SIG-M5 treated with dmso at 0.1 percent for 504 hours (cell line): ENCODE data around the gene KIAA1671.
A peak's percentile ranks its signal among the peaks of the same experiment; 100 is the strongest.
"Not testable (repeated sequence)": the region's sequence is repeated elsewhere in the genome, so short reads cannot be mapped to it uniquely, and the experiment has no call there.

Experiments
- DNase-seq: peaks from one replicate; lab custom pipeline; 2025; ENCODE audit not compliant: unreplicated experiment; lab: John Stamatoyannopoulos, UW

Gene KIAA1671

DNA sequence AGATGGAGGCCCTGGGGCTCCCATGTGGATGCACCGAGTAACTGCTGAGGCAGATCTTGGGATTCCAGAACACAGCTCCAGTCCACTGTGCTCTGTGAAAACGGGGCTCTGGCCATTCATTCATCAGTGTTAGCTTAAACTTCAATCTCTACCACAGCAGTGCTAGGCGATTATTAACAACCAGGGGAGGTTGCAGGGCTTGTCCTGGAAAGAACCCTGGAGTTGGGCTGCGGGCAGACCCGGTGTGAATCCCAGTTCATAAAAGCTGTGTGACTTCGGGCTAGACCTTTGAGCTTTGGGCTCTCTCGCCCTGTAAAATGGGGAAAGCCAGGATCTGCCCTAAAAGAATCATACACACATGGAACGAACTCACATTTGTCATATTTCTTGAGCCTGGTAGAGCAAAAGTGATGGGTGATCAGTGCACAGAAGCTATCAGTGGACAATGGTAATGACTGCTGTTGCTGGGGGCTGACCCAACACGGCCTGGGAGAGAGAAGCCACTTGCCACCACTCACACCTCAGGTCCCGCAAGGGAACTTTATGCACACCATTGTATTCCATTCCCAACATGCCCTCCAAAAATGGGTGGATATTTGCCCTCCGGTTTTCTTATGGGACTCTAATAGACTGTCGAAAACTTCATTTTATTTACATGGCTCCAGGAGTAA, 231.6 kb downstream of the KIAA1671 start:
- DNase-seq = no peak

DNA sequence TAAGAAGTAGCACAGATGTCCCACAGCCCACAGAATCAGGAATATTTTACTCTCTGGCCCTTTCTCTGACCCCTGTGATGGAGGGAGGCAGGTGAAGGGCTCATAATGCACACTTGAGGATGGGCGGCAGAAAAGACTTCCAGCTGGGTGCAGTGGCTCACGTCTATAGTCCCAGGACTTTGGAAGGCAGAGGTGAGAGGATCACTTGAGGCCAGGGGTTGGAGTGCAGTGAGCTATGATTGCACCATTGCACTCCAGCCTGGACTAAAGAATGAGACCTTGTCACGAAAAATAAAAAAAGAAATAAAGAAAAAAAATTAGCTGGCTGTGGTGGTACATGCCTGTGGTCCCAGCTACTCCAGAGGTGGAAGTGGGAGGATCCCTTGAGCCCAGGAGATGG, 233.6 kb downstream of the KIAA1671 start:
- DNase-seq = no peak

DNA sequence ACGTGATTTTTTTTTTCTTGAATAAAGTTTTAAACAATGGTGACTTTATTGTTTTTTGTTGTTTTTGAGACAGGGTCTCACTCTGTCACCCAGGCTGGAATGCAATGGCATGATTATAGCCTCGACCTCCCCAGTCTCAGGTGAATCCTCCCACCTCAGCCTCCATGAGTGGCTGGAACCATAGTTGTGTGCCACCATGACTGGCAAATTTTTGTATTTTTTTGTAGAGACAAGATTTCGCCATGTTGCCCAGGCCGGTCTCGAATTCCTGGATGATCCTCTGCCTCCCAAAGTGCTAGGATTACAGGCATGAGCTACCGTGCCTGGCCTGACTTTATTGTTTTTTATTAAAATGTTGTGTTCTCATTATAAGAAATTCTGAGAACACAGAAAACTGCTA, 235.0 kb downstream of the KIAA1671 start:
- DNase-seq = no peak

DNA sequence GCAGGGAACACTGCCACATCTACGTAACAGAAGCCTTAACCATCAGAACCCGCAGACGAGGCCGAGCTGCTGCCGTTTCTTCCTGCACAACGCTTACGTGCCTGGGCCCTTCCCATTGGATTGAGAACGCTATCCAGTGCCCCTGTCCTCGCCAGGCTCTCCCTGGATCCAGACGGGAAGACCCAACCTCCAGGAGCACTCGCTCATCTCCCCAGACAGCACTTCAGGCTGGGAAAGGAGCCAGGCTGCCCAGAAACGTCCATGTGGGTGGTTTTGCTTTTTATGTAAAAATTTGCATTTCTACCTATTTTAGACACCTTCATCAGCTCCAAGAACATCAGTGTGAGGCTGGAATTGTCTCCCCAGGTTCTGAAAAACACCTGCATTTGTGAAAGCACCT, 239.9 kb downstream of the KIAA1671 start:
- no peak for DNase-seq

DNA sequence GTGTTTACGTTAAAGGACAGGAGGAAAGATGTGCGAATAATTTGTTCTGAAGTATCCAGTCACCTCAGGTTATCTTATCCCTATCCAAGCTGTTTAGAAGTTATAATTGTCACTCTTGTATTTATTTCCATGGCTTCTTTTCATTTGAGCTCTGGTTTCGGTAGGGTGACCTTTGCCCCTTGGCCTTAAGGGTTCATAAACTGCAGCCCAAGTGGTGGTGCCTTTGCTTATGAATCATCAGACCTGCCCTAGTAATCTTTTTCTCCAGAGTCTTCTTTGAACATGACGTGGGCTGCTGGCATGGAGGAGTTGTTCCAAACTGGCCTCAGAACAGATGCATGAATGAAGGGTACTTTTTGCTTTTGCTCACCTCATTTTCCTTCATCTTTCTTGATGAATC, 240.6 kb downstream of the KIAA1671 start:
- DNase-seq = no peak

DNA sequence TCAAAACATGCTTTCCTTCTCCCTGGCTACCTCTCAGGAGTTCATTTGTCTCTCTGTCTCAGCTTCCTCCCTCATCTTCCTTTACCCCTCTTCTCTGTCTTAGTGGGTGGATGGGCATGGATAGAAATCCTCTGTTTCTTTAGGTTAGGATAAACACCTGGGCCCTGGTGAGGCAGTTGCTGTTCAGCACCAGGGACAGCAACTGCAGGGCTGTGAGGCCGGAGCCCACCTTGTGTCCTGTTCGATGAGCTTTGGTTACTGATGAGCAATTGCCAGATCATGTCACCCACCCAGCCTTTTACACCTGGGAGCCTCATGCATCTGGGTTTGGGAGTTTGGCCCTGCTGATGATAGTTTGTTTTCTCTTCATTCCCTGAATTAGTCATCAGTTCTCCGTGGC, 241.0 kb downstream of the KIAA1671 start:
- no peak for DNase-seq

DNA sequence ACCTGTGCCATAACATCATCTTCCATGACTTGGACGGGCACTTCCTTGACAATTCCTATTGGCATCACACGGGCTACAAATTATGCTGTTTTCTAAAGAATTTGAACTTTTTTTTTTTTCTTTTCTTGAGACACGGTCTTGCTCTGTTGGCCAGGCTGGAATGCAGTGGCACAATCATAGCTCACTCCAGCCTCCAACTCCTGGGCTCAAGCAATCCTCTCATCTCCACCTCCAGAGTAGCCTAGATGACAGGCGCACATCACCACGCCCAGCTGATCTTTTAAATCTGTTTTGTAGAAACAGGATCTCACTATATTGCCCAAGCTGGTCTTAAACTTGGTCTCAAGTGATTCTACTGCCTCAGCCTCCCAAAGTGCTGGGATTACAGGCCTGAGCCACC, 243.8 kb downstream of the KIAA1671 start:
- DNase-seq = no peak

GRCh38 chr22:25197340-25197739, 244.8 kb downstream of the KIAA1671 start:
- no peak for DNase-seq

- no peak for DNase-seq
Observed at GRCh38 chr22:25199731-25200520, 247.4 kb downstream of the KIAA1671 start, which contains the start of gene CRYBB3. TSS of gene CRYBB3 (plus strand) at chr22:25199858. CDS start at chr22:25201397, 1,539 bp downstream.

GRCh38 chr22:25200967-25201366, 248.5 kb downstream of the KIAA1671 start:
- DNase-seq = no peak

GRCh38 chr22:25201557-25202273, 249.2 kb downstream of the KIAA1671 start:
- no peak for DNase-seq

DNA sequence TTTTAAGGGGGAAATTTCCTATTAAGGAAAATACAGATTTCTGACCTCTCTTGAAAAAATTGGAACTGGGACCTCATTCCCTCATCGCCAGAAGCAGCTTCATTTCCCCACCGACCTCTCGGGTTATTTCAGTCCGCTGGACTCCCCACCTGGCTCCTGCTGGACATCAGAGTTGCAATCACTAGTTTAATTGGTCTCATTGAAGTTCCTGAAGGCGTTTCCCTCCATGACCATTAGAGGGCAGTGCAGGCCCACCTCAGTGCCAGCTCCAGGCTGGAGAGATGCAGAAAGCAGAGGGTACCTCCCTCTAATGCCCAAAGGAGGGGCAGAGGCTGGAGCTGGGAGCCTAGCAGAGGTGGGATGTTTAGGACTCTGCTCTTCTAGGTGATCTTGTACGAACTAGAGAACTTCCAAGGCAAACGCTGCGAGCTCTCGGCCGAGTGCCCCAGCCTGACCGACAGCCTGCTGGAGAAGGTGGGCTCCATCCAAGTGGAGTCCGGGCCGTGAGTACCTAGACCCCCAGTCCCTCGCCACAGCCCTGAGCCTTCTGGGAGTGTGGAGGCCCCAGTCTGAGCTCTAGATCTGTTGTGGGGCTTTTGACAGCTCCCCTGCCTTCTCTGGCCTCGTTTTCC, 249.9 kb downstream of the KIAA1671 start:
- peak; percentile 31 for DNase-seq

DNA sequence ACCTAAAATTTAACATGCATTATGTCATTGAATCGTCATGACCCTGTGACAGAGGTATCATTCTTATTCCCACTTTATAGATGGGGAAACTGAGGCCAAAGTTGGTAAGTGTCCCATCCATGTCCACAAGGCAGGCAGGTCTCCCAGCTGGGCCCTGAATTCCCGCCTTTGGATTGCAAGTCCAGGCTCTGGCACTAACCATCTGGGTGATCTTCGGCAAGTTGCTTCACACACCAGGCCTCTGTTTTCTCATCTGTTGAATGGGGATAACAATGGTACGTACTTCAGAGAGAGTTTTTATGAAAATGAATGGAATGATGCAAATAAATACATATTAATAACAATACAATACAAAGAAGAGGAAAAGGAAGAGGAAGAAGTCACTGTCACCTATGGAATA, 250.6 kb downstream of the KIAA1671 start:
- DNase-seq = no peak

DNA sequence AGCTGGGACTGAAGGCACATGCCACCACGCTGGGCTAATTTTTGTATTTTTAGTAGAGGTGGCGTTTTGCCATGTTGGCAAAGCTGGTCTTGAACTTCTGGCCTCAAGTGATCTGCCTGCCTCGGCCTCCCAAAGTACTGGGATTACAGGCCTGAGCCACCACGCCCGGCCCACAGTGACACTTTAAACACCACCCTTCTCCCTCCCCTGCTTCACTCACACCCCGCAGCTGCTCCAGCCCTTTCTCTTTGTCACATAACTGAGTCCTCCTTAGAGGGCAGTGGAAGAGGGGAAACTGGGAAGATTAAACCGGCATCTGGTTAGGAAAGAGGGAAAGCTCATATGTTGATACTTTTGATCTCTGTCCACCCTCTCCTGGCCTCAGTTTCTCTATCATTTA, 252.0 kb downstream of the KIAA1671 start:
- not testable (repeated sequence) for DNase-seq

DNA sequence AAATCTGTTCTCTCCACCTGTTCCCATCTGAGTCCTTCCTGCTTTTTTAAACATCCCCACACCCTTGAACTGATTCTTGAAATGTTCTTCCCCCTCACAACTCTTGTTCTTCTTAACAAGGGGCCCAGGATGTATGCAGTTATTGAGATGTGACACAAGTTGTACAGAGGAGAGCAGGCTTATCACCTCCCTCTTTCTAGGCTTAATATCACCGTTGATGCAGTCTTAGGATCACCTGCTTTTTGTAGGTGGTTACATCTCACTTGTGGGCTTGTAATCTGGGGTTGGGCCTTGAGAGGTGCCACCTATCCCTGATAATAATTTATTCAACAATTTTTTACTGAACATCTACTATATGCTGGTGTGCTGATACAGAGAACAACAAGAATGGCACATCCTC, 253.3 kb downstream of the KIAA1671 start:
- no peak for DNase-seq

DNA sequence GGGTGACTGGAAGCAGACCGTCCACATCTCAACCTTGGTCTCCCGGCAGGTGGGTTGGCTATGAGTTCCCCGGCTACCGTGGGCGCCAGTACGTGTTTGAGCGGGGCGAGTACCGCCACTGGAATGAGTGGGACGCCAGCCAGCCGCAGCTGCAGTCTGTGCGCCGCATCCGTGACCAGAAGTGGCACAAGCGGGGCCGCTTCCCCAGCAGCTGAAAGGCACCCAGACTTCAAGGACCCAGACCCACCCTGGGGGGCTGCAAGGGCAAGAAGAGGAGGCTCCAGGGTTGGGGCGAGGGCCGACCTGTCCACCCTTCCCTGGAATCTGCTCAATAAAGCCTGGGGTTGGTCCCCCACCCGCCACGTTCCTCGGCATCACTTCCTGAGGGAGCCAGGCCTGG, 254.5 kb downstream of the KIAA1671 start:
- DNase-seq = no peak

DNA sequence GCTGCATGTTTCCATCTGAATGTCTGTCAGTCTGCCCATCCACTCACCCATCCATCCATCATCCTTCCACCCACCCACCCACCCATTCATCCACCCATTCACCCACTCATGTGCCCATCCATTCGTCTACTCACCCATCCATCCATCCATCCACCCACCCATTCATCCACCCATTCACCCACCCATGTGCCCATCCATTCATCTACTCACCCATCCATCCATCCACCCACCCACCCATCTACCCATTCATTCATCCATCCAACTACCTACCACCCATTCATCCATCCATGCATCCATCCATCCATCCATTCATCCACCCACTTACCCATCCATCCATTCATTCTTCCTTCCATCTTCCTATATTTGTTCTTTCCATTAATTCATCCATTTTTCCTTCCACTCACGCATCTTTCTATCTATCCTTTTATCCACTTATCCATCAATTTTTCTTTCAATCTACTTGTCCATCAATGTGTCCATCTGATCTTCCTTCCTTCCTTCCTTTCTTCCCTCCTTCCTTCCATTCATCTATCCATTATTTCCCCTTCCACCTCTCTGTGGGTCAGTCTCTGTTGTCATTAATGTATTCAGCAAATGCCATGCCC, 255.1 kb downstream of the KIAA1671 start:
- no peak for DNase-seq

DNA sequence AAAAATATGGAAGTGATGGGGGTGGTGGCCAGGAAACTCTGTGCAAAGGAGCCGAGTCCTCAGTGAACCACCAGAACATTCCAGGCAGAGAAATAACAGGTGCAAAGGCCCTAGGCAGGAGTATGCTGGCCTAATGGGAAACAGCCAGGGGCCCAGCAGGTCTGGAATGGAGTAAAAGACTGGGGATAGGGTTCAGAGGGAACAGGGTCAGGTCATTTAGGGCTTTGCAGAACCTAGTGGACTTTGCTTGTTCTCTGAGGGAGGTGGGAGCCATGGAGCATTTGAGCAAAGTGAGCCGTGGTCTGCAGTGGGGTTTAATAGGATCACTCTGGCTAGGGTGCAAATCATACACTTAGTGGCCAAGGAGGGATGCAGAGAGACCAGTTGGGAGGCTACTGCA, 255.8 kb downstream of the KIAA1671 start:
- no peak for DNase-seq

GRCh38 chr22:25208743-25209505, 256.4 kb downstream of the KIAA1671 start:
- no peak for DNase-seq

DNA sequence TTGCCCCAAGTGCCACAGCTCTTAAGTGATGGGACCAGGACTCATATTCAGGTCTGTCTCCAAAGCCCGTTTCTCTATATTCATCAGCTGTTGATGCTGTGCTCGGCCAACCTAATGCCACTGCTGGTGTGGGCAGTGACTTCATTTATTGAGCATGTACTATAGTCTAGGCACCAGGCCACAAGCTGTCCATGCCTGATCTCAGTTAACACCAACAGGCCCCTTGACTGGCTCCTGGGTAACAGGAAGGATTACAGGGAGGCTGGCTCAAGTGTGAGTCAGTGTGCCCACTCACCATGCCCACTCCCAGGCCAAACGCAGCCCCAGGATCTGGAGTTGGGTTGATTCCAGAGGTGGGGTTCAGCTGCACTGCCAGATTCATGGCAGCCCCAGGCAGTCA, 258.3 kb downstream of the KIAA1671 start:
- no peak for DNase-seq
